HPDE6-E6E7 (cell line): Measurements from ENCODE around the gene ISG20.

Source experiments
- DNase-seq: peaks from one replicate; pipeline ENCODE4 v3.0.0; 2011; ENCODE audit warnings: missing footprints; ENCODE audit errors: extremely low spot score

Gene ISG20

GRCh38 chr15:88638626-88639372 lies at the start of gene ISG20:
Gene ISG20 (plus strand): TSS chr15:88639016. CDS start chr15:88639367, 351 bp downstream.
- DNase-seq: peak; percentile 99

- DNase-seq: no peak
These were observed 48.1 kb upstream of the ISG20 start for GRCh38 chr15:88590759-88591158.

- DNase-seq: no peak
These were observed 47.4 kb upstream of the ISG20 start for GRCh38 chr15:88591384-88591783.

GRCh38 chr15:88603885-88604284 lies 34.9 kb upstream of the ISG20 start:
- no peak for DNase-seq

GRCh38 chr15:88604381-88605188 lies 34.2 kb upstream of the ISG20 start:
- DNase-seq: no peak

DNA sequence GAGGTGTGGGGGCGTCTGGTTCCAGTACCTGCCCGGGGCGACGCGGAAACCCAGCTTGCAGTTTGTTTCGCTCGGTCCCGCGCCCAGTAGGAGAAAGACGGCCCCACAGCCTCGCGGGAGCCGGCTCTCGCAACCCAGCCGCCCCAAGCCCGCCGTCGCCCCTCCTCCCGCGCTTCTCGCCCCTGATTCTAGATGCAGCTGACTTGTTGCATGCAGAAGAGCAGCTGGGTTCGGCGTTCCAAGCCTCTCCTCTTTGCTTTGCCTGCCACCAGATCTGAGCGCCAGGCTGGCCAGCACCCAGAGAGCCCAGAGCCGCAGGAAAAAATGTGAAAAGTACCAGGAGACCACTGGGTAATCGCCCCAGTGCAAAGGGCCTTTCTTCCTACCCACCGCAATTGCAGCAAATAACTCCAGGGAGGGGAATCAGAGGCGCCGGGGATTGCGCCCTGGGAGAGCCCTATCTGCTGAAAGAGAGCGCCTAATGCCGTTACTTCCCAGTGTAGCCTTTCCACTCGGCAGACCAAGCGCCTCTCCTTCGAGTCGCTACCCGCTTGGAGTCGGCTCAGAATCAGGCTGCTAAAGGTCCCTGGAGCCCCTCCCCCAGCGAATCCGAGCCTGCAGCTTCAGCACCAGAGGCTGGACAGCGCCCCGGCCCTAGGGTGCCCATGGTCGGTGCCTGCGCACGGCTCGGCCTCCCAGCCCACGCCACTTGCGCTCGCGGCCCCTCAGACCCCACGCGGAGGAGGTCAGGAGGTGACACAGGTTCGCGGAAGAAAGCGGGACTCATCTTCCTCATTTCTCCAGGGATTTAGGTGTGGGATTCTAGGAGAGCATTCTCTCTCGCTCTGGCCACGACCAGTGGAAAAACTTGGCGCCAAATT lies 33.4 kb upstream of the ISG20 start:
- no peak for DNase-seq

- DNase-seq: no peak
These were observed 32.6 kb upstream of the ISG20 start for GRCh38 chr15:88606070-88606794.

DNA sequence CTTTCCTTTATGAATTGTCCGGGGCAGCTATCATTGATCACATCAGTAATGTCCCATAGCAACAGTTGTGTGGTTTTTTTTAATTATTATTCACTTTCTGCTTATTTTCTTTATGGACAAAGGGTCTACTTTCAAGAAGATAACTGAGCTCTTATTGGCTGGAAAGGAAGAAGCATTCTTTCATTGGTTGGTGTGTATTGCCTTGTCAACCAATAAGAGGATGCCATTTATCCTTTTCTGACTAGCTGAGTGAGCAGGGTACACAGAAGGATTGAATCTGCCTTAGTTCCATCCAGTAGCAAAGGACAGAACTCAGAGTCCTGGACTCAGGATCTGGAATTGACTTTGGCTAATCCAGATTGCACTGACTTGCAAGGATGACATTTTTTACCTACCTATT lies 30.9 kb upstream of the ISG20 start:
- DNase-seq: no peak

GRCh38 chr15:88608607-88609181 lies 30.1 kb upstream of the ISG20 start:
- no peak for DNase-seq

DNA sequence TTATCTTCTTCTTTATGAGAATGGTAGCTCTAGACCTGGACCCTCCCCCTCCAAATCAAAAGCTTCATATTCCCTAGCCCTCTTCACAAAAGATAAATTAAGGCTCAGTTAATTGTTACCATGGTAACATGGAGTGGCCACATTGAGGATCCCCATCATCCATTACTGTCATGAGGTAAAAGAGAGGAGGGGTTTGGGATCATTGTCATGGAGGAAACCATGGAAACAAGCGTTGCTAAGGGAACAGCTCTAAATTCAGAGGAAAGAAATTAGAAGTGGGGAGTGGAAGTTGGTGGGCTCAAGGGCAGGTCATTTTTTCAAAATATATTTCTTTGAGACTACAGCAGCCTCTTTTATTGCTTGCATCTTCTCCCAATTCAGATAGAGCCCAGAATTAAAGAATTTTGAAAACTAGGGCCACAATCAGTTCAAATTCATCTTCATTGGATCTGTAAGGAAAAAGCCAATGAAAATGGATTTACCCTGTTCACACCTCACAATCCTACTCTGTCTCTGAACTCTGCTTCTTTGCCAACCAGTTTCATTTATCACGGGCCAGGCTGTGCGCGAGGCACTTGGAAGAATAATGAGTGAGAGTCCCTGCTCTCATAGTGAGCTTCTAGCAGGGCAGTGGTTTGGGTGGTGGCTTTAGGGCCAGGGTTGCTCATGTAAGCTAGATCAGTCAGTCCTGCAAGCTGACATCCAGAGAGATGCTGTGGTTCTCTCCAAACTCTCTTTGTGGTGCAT lies 29.3 kb upstream of the ISG20 start:
- no peak for DNase-seq

- no peak for DNase-seq
These were observed 28.1 kb upstream of the ISG20 start for GRCh38 chr15:88610701-88611231.

- no peak for DNase-seq
These were observed 26.5 kb upstream of the ISG20 start for GRCh38 chr15:88612186-88612796.

DNA sequence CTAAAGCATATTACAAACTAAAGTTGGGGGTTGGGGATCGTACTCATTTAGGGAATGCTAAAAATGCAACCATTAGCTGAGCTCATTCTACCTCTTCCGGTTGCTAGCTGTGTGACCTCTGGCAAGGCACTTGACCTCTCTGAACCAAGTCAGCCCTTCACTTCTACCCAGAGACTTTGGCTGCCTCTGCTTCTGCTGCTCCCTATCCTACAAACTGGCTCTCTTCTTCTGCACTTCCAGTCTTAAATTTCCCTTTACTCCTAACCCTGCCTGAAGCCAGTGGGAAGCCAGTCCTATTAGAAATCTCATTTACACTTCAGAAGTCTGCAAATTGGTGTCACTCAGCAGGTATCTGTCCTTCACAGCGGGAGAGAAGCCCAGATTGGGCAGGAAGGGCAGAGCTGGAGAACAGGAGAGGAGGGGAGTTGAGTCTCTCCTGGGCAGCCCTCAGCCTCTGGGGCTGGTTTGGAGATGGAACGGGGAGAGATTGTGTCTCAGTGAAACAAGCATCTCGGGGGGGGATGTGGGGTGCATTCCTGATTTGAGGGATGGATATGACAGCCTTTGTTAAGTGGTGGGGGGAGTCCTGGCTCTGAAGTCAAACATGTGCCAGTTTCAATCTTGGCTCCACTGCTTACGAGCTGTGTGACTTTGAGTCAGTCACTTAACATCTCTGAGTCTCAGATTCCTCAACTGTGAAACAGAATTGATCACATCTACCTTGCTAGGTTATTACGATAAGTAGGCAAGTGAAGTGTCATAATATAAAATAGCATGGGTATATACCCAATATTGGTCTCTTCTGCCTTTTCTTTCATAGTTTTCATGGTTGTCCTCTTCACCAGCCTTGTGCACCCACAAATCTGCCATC lies 25.5 kb upstream of the ISG20 start:
- DNase-seq: no peak

DNA sequence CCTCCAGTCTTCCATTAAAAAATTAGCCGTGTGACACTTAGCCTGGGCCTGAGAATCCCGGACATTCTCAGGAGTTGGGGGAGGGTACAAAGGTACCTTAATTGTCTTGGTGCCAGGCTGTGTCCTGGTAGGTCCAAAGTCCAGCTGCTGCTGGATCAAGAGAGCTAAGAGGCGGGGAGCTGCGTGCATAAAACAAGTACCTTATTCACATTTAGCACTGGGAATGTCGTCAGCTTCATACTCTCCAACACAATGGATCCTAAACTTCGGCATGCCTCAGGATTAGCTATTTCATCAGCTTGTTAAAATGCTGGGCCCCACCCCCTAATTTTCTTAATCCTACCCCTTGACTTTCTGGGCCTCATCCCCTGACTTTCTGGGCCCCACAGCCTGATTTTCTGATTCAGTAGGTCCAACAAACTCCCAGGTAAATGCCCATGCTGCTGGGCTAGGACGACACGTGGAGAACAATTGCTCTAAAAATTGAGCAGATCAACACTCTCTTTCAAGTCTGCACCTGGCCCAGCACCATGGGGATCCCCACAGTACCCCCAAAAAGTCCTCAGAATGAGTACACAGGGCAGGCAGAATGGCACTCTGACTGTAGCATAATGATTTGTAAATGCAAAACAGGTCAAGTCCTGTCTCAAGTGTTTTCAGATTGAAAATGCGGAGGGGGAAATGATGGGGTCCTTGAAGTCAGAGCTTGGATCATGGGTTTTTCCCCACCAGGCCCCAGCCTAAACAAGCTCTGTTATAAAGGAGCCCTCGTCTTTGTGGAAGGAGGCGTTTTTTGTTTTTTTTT lies 23.3 kb upstream of the ISG20 start:
- no peak for DNase-seq

DNA sequence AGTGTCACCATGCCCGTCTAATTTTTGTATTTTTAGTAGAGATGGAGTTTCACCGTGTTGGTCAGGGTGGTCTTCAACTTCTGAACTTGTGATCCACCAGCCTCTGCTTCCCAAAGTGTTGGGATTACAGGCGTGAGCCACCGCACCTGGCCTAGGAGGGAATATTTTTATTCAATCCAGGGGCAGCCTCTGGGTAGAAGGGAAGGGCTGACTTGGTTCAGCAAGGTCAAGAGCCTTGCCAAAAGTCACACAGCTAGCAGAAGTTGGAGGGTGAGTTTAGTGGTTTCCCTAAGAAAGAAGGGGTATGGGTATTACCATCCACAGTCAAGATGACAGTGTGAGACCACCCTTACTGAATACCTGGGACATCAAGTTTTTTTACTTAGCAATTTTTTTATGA lies 22.6 kb upstream of the ISG20 start:
- no peak for DNase-seq

DNA sequence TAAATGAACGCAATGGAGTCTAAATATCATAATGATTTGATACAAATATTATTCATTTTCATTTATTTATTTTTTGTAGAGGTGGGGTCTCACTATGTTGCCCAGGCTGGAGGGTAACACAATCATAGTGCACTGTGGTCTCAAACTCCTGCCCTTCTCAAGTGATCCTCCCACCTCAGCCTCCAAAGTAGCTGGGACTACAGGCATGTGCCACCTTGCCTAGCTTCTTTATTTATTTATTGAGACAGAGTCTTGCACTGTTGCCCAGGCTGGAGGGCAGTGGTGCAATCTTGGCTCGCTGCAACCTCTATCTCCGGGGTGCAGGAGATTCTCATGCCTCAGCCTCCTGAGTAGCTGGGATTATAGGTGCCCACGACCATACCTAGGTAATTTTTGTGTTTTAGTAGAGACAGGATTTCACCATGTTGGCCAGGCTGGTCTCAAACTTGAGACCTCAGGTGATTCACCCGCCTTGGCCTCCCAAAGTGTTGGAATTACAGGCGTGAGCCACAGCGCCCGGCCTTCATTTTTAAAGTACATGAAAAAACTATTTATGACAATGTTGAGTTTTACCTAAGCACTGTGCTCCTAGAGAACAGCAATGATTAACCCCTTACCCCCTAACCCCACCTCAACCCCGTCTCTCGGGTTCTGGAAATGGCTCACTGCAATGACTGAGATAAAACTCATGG lies 21.6 kb upstream of the ISG20 start:
- no peak for DNase-seq

DNA sequence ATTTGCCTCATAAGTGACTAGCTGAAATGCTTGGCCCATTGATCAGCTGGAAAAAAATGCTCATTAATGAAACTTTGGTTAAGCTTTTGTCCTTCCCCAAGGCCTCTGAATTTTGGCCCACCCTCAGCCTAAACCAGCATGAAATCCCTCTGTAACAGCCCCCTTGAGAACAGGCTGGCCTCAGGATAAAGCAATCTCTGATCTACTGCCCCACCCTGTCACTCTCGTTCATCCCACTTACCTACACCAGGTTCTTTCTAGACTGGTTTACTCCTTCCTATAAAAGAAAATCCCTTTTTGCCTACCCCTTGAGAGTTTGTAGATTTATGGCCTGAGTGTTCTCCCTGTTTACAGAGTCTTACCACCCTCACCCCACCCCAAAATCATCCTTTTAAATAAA lies 21.0 kb upstream of the ISG20 start:
- no peak for DNase-seq
